GM15510 (cell line): ENCODE data around the gene ARSK.

ENCODE experiments used
- POLR2A ChIP-seq: IDR thresholded peaks from 3 replicates; pipeline ENCODE4 v1.6.1; 2011; ENCODE audit warnings: borderline replicate concordance; ENCODE audit not compliant: insufficient read length; ENCODE audit errors: extremely low read depth

ARSK gene

GRCh38 chr5:95537501-95537900 lies 17.4 kb upstream of the ARSK start:
- no peak for TF ChIP-seq POLR2A

- TF ChIP-seq POLR2A, result no peak
These were observed 11.7 kb upstream of the ARSK start for GRCh38 chr5:95543017-95543705.

- TF ChIP-seq POLR2A, result no peak
These were observed 5.9 kb upstream of the ARSK start for GRCh38 chr5:95549030-95549429.

GRCh38 chr5:95554331-95554646 lies 612 bp upstream of the ARSK start:
- TF ChIP-seq POLR2A, result no peak

GRCh38 chr5:95555553-95555952 lies 652 bp downstream of the ARSK start:
- TF ChIP-seq POLR2A, result no peak

- TF ChIP-seq POLR2A, result no peak
These were observed 2.9 kb downstream of the ARSK start for GRCh38 chr5:95557841-95558240.

GRCh38 chr5:95562282-95562681 lies 7.4 kb downstream of the ARSK start:
- no peak for TF ChIP-seq POLR2A

GRCh38 chr5:95563367-95563766 lies 8.5 kb downstream of the ARSK start:
- no peak for TF ChIP-seq POLR2A

- no peak for TF ChIP-seq POLR2A
These were observed 9.5 kb downstream of the ARSK start for GRCh38 chr5:95564450-95564849.

- no peak for TF ChIP-seq POLR2A
These were observed 10.5 kb downstream of the ARSK start for GRCh38 chr5:95565280-95565920.

- no peak for TF ChIP-seq POLR2A
These were observed 17.1 kb downstream of the ARSK start for GRCh38 chr5:95572016-95572415.

GRCh38 chr5:95581576-95581975 lies 26.7 kb downstream of the ARSK start:
- no peak for TF ChIP-seq POLR2A

GRCh38 chr5:95583992-95584391 lies 29.1 kb downstream of the ARSK start:
- TF ChIP-seq POLR2A, result no peak

GRCh38 chr5:95590880-95591279 lies 36.0 kb downstream of the ARSK start:
- TF ChIP-seq POLR2A, result no peak

- TF ChIP-seq POLR2A, result no peak
These were observed 36.6 kb downstream of the ARSK start for GRCh38 chr5:95591490-95591901.

- TF ChIP-seq POLR2A, result no peak
These were observed 40.5 kb downstream of the ARSK start for GRCh38 chr5:95595289-95595931.
